WERI-Rb-1 (cell line): ENCODE results near the gene NMUR1.

Experiments used
- DNase-seq: peaks from one replicate; pipeline ENCODE4 v3.0.0-alpha.2; 2020
- H3K27ac ChIP-seq: fragments of 250-450 bp; sonication (Bioruptor Pico); 2 replicates; pipeline ENCODE4 v1.5.1; 2020; ENCODE audit warnings: mild to moderate bottlenecking, moderate library complexity
- H3K27me3 ChIP-seq: fragments of 250-450 bp; sonication (Bioruptor Pico); 2 replicates; pipeline ENCODE4 v1.5.1; 2021; ENCODE audit warnings: mild to moderate bottlenecking, low read depth, moderate library complexity; ENCODE audit not compliant: insufficient read depth, severe bottlenecking
- H3K36me3 ChIP-seq: fragments of 250-450 bp; sonication (Bioruptor Pico); 2 replicates; pipeline ENCODE4 v1.5.1; 2020; ENCODE audit warnings: mild to moderate bottlenecking, moderate library complexity
- H3K4me3 ChIP-seq: 2 replicates; pipeline ENCODE4 v1.5.1; 2011; ENCODE audit warnings: low read depth, mild to moderate bottlenecking, control low read depth, low read length
- H3K9me3 ChIP-seq: fragments of 250-450 bp; sonication (Bioruptor Pico); 2 replicates; pipeline ENCODE4 v1.5.1; 2021; ENCODE audit warnings: mild to moderate bottlenecking, moderate library complexity; ENCODE audit not compliant: severe bottlenecking
- TF ChIP-seq, protein P1 (sequence below): IDR thresholded peaks from 2 replicates; pipeline ENCODE4 v1.5.1; 2011; ENCODE audit warnings: low read depth, mild to moderate bottlenecking, control low read depth, inconsistent platforms, low read length

The NMUR1 gene

DNA sequence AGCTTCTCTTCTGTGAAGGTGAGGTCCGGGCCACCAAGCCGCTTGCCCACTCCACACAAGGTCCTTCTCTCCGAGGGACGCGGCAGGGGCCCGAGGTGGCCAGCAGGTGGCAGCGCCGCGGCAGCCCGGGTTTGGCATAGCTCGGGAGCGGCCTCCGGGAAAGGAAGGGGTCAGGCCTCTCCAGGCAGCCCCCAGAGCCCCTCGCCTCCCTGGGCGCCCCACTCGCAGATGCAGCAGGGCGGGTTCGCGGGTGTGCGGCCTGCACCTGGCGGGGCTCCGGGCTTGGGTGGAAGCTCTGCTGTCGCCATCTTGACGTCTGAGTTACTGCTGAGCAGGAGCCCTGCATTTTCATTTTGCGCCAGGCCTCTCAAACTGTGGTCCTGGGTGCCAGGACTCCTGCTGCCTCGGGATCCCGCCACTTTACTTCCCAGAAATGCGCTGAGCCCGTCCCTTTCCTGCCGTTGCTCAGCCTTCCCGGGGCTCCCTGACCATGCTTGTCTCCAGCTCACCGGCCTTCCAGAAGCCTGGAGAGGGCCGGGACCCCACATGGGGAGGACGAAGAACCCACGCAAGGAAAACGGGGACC is 47.3 kb downstream of the NMUR1 start:
- no peaks in the 10 kb centered on the region for H3K36me3 ChIP-seq
- no peak overlapping the region for H3K4me3 ChIP-seq
- no peaks in the 10 kb centered on the region for H3K27me3 ChIP-seq
- peak overlapping the region; percentile 42 for H3K27ac ChIP-seq
- TF ChIP-seq, protein P1, sequence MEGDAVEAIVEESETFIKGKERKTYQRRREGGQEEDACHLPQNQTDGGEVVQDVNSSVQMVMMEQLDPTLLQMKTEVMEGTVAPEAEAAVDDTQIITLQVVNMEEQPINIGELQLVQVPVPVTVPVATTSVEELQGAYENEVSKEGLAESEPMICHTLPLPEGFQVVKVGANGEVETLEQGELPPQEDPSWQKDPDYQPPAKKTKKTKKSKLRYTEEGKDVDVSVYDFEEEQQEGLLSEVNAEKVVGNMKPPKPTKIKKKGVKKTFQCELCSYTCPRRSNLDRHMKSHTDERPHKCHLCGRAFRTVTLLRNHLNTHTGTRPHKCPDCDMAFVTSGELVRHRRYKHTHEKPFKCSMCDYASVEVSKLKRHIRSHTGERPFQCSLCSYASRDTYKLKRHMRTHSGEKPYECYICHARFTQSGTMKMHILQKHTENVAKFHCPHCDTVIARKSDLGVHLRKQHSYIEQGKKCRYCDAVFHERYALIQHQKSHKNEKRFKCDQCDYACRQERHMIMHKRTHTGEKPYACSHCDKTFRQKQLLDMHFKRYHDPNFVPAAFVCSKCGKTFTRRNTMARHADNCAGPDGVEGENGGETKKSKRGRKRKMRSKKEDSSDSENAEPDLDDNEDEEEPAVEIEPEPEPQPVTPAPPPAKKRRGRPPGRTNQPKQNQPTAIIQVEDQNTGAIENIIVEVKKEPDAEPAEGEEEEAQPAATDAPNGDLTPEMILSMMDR, result peak; percentile 88
- no peaks in the 10 kb centered on the region for H3K9me3 ChIP-seq
- peak; percentile 79 for DNase-seq

DNA sequence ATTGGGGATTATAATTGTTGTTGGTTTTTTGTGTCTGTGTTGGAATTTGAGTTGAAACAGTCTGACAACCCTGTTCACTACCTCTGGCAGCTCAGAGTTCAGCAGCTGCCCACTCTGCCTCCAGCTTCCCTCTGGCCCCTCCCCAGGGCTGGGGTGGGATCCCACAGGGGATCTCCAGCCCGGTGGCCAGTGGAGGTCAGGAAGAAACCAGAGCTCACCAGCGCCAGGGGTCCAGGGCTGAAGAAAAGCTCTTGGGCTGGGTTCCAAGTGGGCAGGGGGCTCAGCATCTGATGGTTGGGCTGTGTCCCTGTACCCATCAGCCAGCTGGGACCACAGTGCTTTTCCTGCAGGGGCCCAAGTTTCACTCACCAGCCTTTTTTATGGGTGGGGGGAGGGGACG is 49.5 kb downstream of the NMUR1 start:
- Histone ChIP-seq H3K27me3 (no peaks in the 10 kb centered on the region), H3K36me3 (no peaks in the 10 kb centered on the region), H3K9me3 (no peaks in the 10 kb centered on the region), H3K27ac (peak overlapping the region; percentile 48), H3K4me3 (no peak overlapping the region)
- TF ChIP-seq, protein P1, result no peak
- no peak for DNase-seq

DNA sequence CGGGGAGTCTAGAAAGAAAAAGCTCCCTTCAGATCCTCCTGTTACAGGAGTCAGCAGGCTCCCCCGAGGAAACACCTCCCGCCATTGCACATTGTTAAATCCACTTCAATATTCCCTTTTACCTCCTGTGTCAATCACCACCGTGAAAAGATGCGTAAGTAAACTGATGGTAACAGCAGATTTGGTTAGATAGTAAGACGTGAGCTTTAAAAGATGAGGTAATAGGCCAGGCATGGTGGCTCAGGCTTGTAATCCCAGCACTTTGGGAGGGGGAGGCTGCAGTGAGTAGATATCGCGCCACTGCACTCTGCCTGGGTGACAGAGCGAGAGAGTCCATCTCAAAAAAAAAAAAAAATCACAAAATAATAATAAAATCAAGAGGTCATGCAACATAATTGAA is 50.8 kb downstream of the NMUR1 start:
- Histone ChIP-seq H3K27ac (no peak overlapping the region), H3K4me3 (no peak overlapping the region), H3K36me3 (no peaks in the 10 kb centered on the region), H3K27me3 (no peaks in the 10 kb centered on the region), H3K9me3 (no peaks in the 10 kb centered on the region)
- TF ChIP-seq, protein P1, result no peak
- DNase-seq, result peak; percentile 37

DNA sequence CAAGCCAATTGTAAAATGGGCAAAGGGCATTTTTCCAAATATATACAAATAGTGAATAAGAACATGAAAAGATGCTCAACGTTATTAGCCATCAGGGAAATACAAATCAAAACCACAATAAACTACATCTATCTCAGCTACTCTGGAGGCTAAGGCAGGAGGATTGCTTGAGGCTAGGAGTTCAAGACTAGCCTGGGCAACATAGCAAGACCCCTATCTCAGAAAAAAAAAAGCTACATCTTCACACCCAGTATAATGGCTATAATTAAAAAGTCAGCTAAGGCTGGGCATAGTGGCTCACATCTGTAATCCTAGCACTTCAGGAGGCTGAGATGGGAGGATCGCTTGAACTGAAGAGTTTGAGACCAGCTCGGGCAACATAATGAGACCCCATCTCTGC is 53.3 kb downstream of the NMUR1 start:
- Histone ChIP-seq H3K4me3 (no peak overlapping the region), H3K27ac (no peak overlapping the region), H3K36me3 (no peaks in the 10 kb centered on the region), H3K27me3 (no peaks in the 10 kb centered on the region), H3K9me3 (no peaks in the 10 kb centered on the region)
- DNase-seq, result no peak
- TF ChIP-seq, protein P1, result no peak

DNA sequence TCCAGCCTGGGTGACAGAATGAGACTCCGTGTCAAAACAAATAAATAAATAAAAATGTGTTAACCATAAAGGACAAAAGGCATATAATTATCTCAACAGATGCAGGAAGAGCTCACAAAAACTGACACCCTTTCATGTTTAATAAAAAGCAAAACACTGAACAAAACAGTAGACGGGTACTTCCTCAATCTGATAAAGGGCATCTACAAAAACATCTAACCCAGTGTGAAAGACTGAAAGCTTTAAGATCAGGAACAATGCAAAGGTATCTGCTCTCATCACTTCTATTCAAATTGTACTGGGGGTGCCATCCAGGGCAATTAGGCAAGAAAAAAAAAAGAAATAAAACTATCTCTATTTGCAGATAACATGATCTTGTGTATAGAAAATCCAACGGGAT is 54.3 kb downstream of the NMUR1 start:
- DNase-seq, result no peak
- H3K27ac ChIP-seq, result no peak overlapping the region

More for the DNA sequence above, 54.3 kb downstream of the NMUR1 start:
- TF ChIP-seq, protein P1, result no peak
- Histone ChIP-seq H3K9me3 (no peaks in the 10 kb centered on the region), H3K36me3 (no peaks in the 10 kb centered on the region), H3K4me3 (no peak overlapping the region), H3K27me3 (no peaks in the 10 kb centered on the region)
